COLO668 (cell line): Measurements from ENCODE around the gene SEZ6.

Experiments used
- DNase-seq: peaks from one replicate; lab custom pipeline; 2025; ENCODE audit not compliant: unreplicated experiment; lab: John Stamatoyannopoulos, UW

SEZ6 gene

GRCh38 chr17:29007456-29007855 is 1.6 kb upstream of the SEZ6 start:
- DNase-seq, result no peak

GRCh38 chr17:29004081-29004692 is 1.6 kb downstream of the SEZ6 start:
- peak; percentile 11 for DNase-seq

GRCh38 chr17:29003289-29003688 is 2.5 kb downstream of the SEZ6 start:
- DNase-seq, result no peak

- DNase-seq, result no peak
Measured at GRCh38 chr17:29002811-29003210, 3.0 kb downstream of the SEZ6 start.

- no peak for DNase-seq
Measured at GRCh38 chr17:29000973-29001372, 4.9 kb downstream of the SEZ6 start.

- no peak for DNase-seq
Measured at GRCh38 chr17:28999206-28999605, 6.6 kb downstream of the SEZ6 start.

GRCh38 chr17:28997806-28998205 is 8.0 kb downstream of the SEZ6 start:
- peak; percentile 58 for DNase-seq

- peak; percentile 36 for DNase-seq
Measured at GRCh38 chr17:28996554-28997096, 9.2 kb downstream of the SEZ6 start.

- DNase-seq, result no peak
Measured at GRCh38 chr17:28993645-28994426, 12.0 kb downstream of the SEZ6 start.

GRCh38 chr17:28992625-28993600 is 12.9 kb downstream of the SEZ6 start:
- DNase-seq, result no peak

- DNase-seq, result no peak
Measured at GRCh38 chr17:28992185-28992584, 13.6 kb downstream of the SEZ6 start.

GRCh38 chr17:28991779-28992178 is 14.1 kb downstream of the SEZ6 start:
- peak; percentile 20 for DNase-seq

GRCh38 chr17:28989028-28989427 is 16.8 kb downstream of the SEZ6 start:
- no peak for DNase-seq

GRCh38 chr17:28988475-28988874 is 17.4 kb downstream of the SEZ6 start:
- DNase-seq, result no peak

- DNase-seq, result no peak
Measured at GRCh38 chr17:28986714-28987655, 18.8 kb downstream of the SEZ6 start.

GRCh38 chr17:28985950-28986713 is 19.7 kb downstream of the SEZ6 start:
- DNase-seq, result peak; percentile 39

GRCh38 chr17:28983286-28984230 is 22.3 kb downstream of the SEZ6 start:
- DNase-seq, result no peak

GRCh38 chr17:28982131-28982793 is 23.6 kb downstream of the SEZ6 start:
- no peak for DNase-seq
